ENCODE results near the gene OR56B1.

The OR56B1 gene

DNA sequence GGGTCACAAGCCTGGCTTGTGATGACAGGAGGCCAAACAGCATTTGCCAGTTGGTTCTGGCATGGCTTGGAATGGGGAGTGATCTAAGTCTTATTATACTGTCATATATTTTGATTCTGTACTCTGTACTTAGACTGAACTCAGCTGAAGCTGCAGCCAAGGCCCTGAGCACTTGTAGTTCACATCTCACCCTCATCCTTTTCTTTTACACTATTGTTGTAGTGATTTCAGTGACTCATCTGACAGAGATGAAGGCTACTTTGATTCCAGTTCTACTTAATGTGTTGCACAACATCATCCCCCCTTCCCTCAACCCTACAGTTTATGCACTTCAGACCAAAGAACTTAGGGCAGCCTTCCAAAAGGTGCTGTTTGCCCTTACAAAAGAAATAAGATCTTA is 843 bp downstream of the OR56B1 start:
- Histone ChIP-seq H3K36me3 (no peaks in the 10 kb centered on the region), H3K27me3 (no peaks in the 10 kb centered on the region), H3K9me3 (peaks cover 0 to 8% (median 0%) of the 10 kb centered on the region in 3 donors), H3K4me3 (no peak overlapping the region), H3K27ac (no peak overlapping the region), H3K4me1 (no peaks in the 10 kb centered on the region)
- DNase-seq, result no peak
- TF ChIP-seq, protein P1, sequence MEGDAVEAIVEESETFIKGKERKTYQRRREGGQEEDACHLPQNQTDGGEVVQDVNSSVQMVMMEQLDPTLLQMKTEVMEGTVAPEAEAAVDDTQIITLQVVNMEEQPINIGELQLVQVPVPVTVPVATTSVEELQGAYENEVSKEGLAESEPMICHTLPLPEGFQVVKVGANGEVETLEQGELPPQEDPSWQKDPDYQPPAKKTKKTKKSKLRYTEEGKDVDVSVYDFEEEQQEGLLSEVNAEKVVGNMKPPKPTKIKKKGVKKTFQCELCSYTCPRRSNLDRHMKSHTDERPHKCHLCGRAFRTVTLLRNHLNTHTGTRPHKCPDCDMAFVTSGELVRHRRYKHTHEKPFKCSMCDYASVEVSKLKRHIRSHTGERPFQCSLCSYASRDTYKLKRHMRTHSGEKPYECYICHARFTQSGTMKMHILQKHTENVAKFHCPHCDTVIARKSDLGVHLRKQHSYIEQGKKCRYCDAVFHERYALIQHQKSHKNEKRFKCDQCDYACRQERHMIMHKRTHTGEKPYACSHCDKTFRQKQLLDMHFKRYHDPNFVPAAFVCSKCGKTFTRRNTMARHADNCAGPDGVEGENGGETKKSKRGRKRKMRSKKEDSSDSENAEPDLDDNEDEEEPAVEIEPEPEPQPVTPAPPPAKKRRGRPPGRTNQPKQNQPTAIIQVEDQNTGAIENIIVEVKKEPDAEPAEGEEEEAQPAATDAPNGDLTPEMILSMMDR (IDR thresholded peaks at IDR 0.05), result no peak
- intact Hi-C loops (cut with DNase I; ENCODE audit: low total_unique reads), result no loop called here

DNA sequence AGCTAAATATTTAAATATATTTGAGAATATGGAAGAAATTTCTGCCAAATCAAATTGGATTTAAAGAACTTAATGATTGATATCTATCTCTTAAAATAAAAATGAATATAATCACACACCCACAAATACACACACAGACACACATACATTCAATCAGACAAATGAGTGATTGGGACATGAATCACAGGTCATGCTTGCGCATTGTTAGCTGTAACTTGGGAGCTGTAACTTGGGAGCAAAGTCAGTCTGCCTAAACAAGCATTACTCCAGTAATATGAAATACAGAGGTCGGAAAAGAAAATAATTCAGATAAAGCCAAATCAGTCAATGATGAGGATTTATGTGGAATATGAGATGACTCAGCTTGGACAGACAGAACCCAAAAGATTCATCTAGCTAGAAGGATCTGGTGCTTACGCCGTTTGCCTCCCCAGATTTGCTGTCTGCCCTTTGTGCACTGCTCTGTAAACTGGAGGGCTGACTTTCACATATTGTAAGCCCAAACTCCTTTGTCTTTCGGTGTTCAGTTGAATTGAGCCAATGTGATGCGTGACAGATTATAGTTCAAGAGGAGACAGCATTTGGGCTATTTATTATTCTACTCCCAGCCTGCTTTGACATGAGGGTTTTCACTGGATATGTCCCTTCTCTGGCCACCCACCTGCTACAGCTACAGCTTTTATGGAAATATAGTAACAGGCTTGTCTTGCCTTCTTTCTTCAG is 1.6 kb downstream of the OR56B1 start:
- Histone ChIP-seq H3K9me3 (peaks cover 0 to 12% (median 0%) of the 10 kb centered on the region in 3 donors), H3K27ac (no peak overlapping the region), H3K27me3 (no peaks in the 10 kb centered on the region), H3K4me1 (no peaks in the 10 kb centered on the region), H3K4me3 (no peak overlapping the region), H3K36me3 (no peaks in the 10 kb centered on the region)
- no peak for DNase-seq
- TF ChIP-seq, protein P1 (IDR thresholded peaks at IDR 0.05), result no peak
- intact Hi-C loops (cut with DNase I; ENCODE audit: low total_unique reads), result no loop called here

DNA sequence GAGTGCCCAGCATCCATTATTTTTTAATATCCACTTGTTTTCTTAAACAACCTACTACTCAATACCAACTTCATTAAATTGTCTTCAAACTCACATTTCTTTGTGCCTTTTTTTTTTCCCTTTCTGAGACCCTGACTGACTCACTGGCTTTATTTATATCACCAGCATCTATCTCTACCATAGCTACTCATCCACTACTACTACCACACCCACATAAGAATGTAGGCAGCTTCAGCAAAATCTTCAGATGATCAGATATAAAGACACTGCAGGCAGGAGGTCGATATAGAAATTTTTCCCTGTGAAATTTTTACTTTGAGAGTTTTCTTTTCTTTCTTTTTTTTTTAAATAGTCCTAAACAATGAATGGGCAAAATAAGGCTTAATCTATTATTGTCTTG is 2.2 kb downstream of the OR56B1 start:
- TF ChIP-seq, protein P1 (IDR thresholded peaks at IDR 0.05), result no peak
- Histone ChIP-seq H3K4me1 (no peaks in the 10 kb centered on the region), H3K36me3 (no peaks in the 10 kb centered on the region), H3K9me3 (peaks cover 0 to 12% (median 0%) of the 10 kb centered on the region in 3 donors), H3K4me3 (no peak overlapping the region), H3K27ac (no peak overlapping the region), H3K27me3 (no peaks in the 10 kb centered on the region)
- intact Hi-C loops (cut with DNase I; ENCODE audit: low total_unique reads), result no loop called here
- DNase-seq, result no peak

DNA sequence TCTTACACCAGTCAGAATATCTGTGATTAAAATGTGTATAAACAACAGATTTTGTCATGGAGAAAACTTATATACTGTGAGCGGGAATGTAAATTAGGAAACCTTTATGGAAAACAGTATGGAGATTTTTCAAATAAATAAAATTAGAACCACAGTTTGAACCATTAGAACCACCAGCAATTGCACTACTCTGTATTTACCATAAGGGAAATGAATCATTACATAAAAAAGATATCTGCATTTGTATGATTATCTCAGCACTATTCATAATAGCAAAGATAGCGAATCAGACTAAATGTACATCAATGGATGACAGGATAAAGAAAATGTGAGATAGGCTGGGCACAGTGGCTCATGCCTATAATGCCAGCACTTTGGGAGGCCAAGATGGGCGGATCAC is 10.4 kb downstream of the OR56B1 start:
- Histone ChIP-seq H3K4me3 (no peak overlapping the region), H3K36me3 (no peaks in the 10 kb centered on the region), H3K27ac (no peak overlapping the region), H3K27me3 (no peaks in the 10 kb centered on the region), H3K4me1 (no peaks in the 10 kb centered on the region), H3K9me3 (peaks cover 0 to 8% (median 0%) of the 10 kb centered on the region in 3 donors)
- TF ChIP-seq, protein P1 (IDR thresholded peaks at IDR 0.05), result no peak
- intact Hi-C loops (cut with DNase I; ENCODE audit: low total_unique reads), result no loop called here
- DNase-seq, result no peak

DNA sequence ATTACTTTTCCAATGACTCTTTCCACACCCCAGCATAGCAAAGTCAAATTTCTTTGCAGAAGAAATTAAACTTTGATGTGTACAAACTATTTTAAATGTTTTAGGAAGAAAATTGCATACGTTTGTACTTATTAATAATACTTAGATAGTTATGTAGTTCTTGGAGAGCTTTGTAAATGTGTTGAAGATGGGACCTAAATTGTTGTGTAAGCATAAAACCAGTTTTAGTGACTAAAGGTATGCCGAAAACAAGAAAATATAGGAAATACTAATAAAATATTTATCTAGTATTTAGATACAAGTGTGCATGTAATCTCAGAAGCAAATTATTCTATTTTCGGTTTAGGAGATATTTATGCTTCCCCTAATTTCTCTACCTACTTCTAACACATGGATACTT is 13.6 kb downstream of the OR56B1 start:
- Histone ChIP-seq H3K4me3 (no peak overlapping the region), H3K27ac (no peak overlapping the region), H3K27me3 (no peaks in the 10 kb centered on the region), H3K4me1 (no peaks in the 10 kb centered on the region), H3K9me3 (no peaks in the 10 kb centered on the region), H3K36me3 (no peaks in the 10 kb centered on the region)
- intact Hi-C loops (cut with DNase I; ENCODE audit: low total_unique reads), result no loop called here
- DNase-seq, result no peak
- TF ChIP-seq, protein P1 (IDR thresholded peaks at IDR 0.05), result no peak
